HG03575 (cell line): ENCODE measurements around the gene ADAP2.
"Not testable (repeated sequence)": the region's sequence is repeated elsewhere in the genome, so short reads cannot be mapped to it uniquely, and the experiment has no call there.

Experiments
- ATAC-seq: cut with Tn5 transposase; IDR thresholded peaks from one replicate; pipeline ENCODE4 v1.9.1; 2021; ENCODE audit not compliant: unreplicated experiment, insufficient number of reproducible peaks, low FRiP score; ENCODE audit errors: extremely low read depth

ADAP2 gene

DNA sequence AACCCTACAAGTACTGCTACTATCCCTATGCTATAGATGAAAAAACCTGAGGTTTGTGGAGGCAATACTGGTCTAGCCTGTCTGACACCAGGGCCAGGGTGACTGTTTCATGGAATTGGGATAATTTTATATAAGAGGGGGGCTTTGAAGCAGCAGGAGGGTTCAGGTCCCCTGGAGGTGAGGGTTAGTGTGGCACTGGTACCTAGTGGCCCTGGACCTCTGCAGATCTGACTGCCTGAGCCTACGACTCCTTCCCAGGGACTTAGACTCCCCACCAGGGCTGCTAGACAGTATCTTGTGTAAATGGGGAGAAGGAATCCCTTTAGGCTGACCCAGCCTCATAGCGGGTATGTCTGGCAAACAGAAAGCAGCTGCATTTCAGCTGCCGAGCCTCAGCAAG is 6.8 kb downstream of the ADAP2 start:
- no peak for ATAC-seq

DNA sequence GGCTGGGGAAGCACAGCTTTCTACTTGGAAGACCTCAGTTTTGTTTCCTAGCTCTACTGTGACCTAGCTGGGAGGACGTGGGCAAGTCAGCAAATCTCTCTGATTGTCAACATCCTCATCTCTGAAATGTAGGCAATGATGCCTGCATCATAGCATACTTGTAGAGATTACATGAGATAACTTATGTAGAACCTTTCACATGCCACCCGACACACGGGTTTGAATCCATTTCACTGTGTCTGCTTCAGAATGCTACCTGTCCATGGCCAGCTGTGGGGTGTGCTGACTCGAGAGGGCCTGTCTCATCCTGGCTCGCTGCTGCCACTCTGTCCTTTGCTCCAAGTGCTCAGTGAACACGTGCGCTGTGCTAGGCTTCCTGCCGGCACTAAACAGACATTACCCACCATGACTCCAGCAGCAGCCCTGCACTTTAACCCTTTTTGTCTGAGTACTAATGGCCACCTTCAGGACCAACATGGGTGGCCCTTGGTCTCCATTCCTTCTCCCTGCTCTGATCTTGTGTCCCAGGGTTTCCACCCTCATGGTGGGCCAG is 7.4 kb downstream of the ADAP2 start:
- no peak for ATAC-seq

GRCh38 chr17:30929861-30930260 is 8.1 kb downstream of the ADAP2 start:
- not testable (repeated sequence) for ATAC-seq

DNA sequence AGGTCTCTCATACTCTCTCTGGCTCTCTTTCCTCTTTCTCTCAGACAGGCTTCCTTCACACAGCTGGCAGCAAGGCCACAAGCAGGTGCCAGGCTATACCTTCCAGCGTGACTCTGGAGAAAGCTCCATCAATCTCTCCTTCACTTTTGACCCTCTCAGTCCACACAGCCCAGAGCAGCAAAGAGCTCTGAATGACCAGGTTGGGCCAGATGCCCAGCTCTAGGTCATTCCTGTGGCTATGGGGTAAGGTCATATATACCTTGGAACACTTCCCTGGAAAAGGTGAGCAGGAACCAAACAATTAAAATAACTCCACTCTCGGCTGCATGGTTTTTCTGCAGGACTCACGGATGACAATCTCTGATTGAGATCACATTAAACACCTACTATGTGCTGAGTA is 8.8 kb downstream of the ADAP2 start:
- ATAC-seq = no peak

GRCh38 chr17:30931582-30931981 is 9.8 kb downstream of the ADAP2 start:
- not testable (repeated sequence) for ATAC-seq

DNA sequence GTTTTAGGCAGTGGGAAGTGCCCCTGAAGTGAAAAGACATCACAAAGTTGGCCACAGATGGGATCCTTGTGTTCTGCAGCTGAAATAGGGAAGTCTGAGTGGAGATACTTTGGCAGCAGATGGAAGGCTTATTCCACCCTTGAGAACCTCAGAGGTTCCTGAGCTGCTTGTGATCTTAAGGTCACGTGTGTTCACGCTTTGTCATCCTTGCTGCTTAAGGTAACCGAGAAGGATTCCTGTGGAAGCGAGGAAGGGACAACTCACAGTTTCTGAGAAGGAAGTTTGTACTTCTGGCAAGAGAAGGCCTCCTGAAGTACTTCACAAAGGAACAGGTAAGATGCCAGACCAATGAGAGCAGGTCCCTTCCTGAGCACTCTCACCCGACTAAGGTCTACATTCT is 12.2 kb downstream of the ADAP2 start:
- ATAC-seq = no peak

- ATAC-seq = no peak
These were observed 17.4 kb downstream of the ADAP2 start for GRCh38 chr17:30939051-30939689.

DNA sequence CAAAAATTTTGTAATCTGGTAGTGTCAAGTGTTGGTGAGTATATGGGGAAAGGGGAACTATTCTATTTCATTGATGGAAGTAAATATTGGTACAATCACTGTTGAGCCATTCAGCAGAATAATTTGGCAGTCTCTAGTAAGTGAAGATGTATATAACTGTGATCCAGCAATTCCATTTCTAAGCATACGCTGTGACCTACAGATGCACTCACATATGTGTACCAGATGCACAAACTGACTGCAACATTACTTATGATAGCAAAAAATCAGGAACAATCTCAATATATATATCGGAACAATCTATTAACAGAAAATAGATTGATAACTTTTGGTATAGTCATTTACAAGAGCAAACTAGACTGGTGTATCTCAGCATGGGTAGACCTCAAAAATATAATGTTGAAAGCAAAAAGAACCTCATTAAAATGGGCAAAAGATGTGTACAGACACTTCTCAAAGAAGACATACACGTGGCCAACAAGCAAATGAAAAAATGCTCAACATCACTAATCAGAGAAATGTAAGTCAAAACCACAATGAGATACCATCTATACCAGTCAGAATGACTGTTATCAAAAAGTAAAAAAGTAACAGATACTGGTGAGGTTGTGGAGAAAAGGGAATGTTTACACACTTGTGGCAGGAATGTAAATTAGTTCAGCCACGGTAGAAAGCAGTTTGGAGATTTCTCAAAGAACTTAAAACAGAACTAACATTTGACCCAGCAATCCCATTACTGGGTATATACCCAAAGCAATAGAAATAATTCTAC is 20.7 kb downstream of the ADAP2 start:
- no peak for ATAC-seq

- ATAC-seq = no peak
These were observed 26.1 kb downstream of the ADAP2 start for GRCh38 chr17:30947796-30948195.

GRCh38 chr17:30950189-30950588 is 28.4 kb downstream of the ADAP2 start:
- no peak for ATAC-seq

DNA sequence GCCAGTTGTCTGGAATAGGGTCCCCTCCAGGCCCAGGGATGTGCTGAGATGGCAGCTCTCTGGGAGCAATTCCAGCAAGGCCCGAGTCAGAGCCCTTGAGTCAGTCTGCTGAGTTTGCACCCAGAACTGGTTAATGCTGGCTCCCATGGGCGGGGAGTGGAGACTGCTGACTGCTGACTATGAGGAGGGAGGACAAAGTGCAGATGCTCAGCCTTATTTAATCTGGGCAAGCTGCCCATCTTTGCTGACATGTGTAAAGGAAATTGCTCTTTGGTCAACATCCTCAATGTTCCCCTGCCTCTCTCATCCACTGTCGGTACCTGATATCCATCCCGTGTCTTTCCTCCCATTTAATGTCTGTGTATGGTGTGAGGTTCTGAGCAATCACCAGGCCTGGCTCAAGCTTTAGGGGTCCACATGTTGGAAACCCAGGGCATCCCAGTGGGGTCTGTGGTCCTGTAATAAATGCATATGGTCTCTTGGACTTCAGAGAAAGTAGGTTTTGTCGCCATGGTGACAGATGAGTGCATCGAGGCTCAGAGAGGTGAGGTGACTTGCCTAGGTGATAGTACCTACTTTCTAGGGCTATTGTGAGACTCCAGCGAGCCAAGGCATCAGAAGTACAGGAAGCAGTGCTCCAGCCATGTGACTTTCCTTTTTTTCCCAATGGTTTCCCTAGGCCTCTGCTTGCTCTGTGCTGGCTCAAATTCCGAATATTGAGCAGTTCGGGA is 29.1 kb downstream of the ADAP2 start:
- no peak for ATAC-seq

- ATAC-seq = no peak
These were observed 31.1 kb downstream of the ADAP2 start for GRCh38 chr17:30952638-30953393.

DNA sequence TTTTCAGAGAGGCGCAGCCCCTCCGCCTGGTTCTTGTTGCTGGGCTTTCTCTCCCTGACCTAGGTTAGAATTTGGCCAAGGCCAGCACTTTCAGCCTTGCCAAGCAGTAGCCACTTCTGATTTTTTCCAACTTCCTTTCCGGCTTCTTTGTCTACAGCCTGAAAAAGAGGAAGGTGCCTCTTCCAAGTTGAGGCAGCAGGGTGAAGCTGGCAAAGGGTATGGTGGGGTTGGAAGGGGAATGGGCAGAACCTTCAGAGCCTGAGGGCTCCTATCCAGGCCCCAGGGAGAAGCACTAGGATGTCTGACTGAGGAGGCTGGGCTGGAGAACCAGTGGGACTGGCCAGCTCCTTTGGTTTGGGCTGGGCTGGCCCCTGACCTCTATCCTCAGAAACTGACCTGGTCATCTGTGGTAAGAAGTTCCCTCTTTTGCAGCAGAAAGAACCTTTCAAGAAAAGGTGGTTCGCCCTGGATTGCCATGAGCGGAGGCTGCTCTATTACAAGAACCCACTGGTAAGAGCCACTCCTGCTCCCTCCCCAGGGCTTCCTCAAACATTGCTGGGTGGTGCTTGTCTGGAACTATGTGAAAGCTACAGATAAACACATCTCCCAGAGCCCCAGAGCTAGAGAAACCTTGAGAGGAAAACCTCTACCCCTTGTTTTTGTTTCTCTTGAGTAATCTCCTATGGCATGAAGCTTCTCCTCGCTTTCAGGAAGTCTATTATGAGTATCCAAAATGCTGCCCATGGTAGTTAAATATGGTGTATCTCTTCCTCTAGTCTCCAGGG is 32.5 kb downstream of the ADAP2 start:
- ATAC-seq = no peak

DNA sequence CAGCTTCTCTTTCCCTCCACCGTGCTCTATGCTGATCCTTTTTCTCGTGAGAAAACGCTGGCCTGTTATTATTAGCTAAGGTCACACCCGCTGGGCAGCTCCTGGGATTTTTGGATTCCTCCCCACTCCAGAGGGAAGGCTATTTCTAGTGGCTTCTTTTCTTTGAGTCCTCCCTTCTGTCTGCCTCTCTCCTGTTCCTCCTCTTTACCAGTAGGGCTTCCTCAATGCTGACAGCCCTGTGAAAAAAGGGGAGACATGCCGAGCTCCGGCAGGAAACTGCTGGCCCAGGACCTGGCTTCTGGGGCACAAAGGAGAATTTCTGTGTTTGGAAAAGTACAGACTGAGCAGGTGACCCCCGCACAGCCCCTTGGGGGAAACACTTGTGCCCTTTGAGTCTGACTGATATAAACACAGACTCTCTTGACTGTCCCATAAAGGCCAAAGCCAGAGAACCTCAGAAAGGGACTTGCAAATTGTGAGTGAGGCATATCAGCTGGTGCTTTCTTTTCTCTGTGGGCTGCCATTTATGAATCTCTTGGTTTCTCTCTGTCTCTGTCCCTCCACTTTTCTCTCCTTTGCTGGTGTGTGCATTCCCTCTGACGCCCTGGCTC is 35.1 kb downstream of the ADAP2 start:
- no peak for ATAC-seq

DNA sequence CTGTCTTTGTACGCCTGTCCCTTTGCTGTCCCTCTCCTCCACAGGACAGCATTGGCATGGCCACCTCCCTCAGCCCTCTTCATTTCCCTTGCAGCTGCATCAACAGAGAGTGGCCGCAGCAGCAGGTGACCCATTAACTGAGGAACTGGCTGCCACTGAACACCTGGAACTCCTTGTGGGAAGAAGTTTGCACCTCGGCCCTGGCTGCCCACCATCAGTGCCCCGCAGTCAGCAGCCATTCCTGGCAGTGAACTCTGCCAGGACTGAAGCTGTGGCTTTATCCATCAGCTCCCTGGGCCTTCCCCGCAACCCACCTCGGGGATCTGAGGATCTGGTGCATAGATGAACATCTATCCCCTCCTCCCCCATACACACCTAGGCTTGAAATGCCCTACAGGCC is 36.0 kb downstream of the ADAP2 start:
- no peak for ATAC-seq

DNA sequence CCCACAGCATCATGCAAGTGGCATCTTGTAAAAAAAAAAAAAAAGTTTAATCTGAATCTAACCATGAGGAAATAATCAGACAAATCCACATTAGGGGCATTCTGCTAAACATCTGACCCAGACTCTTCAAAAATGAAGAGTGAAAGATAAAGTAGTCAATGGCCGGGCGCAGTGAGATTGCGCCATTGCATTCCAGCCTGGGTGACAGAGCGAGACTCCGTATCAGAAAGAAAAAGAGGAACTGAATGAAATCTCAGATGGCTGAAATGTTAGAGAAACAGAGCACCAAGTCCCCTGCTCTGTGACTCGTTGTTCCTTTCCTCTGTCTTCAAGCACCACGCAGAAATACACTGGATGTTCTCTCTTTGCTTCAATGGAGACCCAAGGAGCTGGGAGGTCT is 36.4 kb downstream of the ADAP2 start:
- ATAC-seq = no peak

- ATAC-seq = no peak
These were observed 39.8 kb downstream of the ADAP2 start for GRCh38 chr17:30961209-30962188.
